ENCODE results near the gene BNIP5.

- TF ChIP-seq EZH2 (IDR thresholded peaks at IDR 0.05) (no peak), POLR2AphosphoS5 (IDR thresholded peaks at IDR 0.05; ENCODE audit: borderline replicate concordance, low read depth, low read length) (no peak), FOXP2 (optimal IDR thresholded peaks at IDR 0.05; ENCODE audit: control extremely low read depth, extremely low read length, insufficient read depth) (no peak)
Observed at GRCh38 chr6:36329798-36330291, 6.8 kb downstream of the BNIP5 start.
